B cell (primary cell): ENCODE data around the gene DFFB. TPM values are rescaled to one million over a fixed set of nuclear protein-coding genes. Genes with fewer than 3 reads are reported as not detected.

Source experiments
- ATAC-seq: fragments of 200-7000 bp; cut with Tn5 transposase; one replicate; pipeline ENCODE4 v1.10.0; 2021; ENCODE audit warnings: low read depth, mild to moderate bottlenecking, moderate number of reproducible peaks, moderate library complexity
- CTCF ChIA-PET: fragments of 350-600 bp; sonication (Branson Sonifier 250); formaldehyde crosslinking; loops from one replicate; lab custom pipeline; 2021; ENCODE audit warnings: antibody characterized with exemption, inconsistent platforms; lab: Charles Lee
- POLR2A ChIA-PET: fragments of 350-600 bp; sonication (Branson Sonifier 250); formaldehyde crosslinking; loops from one replicate; lab custom pipeline; 2021; ENCODE audit warnings: antibody characterized with exemption; lab: Charles Lee
- DNase-seq: peaks from one replicate; pipeline ENCODE4 v3.0.0; 2013
- H2AFZ ChIP-seq: 2 replicates; pipeline ENCODE4 v1.6.1; 2012; ENCODE audit warnings: mild to moderate bottlenecking, low read depth, low read length; ENCODE audit not compliant: insufficient read depth, poor library complexity, severe bottlenecking
- H3K27ac ChIP-seq, 2 donors: 1 replicate in 1 of 2; 2 replicates in 1 of 2; pipeline ENCODE4 v1.5.1; 2012 to 2013; ENCODE audit warnings: low read length in 2 of 2, mild to moderate bottlenecking in 2 of 2, moderate library complexity in 1 of 2
- H3K27me3 ChIP-seq, 4 experiments: fragments of 200-600 bp in 1 of 4; sonication (generic) in 1 of 4; replicated peaks in 1 of 4; 1 replicate in 2 of 4; 2 replicates in 2 of 4; pipeline versions ENCODE4 v1.6.1 to v1.7.0; 2013 to 2016; ENCODE audit warnings: low read length in 3 of 4, mild to moderate bottlenecking in 2 of 4, mixed read lengths in 1 of 4, moderate library complexity in 1 of 4; ENCODE audit not compliant: insufficient read depth in 4 of 4, control insufficient read depth in 3 of 4; ENCODE audit errors: control extremely low read depth in 1 of 4
- H3K36me3 ChIP-seq, 2 experiments: replicated peaks in 1 of 2; 1 replicate in 1 of 2; 2 replicates in 1 of 2; pipeline versions ENCODE4 v1.6.1 to v1.7.1; 2013; ENCODE audit warnings: low read length in 1 of 2; ENCODE audit not compliant: insufficient read depth in 2 of 2, control insufficient read depth in 1 of 2; ENCODE audit errors: control extremely low read depth in 1 of 2, extremely low read depth in 1 of 2
- H3K4me1 ChIP-seq, 2 donors: fragments of 200-600 bp in 1 of 2; sonication (generic) in 1 of 2; 1 replicate in 1 of 2; 2 replicates in 1 of 2; pipeline versions ENCODE4 v1.5.1 to v1.6.1; 2013 to 2017; ENCODE audit warnings: low read length in 2 of 2; ENCODE audit not compliant: control insufficient read depth in 2 of 2, insufficient read depth in 2 of 2
- H3K4me2 ChIP-seq: replicated peaks from 2 replicates; pipeline ENCODE3; 2012; ENCODE audit warnings: mild to moderate bottlenecking, low read depth, low read length; ENCODE audit not compliant: poor library complexity, severe bottlenecking
- H3K4me3 ChIP-seq, 5 experiments: fragments of 200-600 bp in 1 of 5; sonication (generic) in 1 of 5; 1 replicate in 3 of 5; 2 replicates in 2 of 5; pipeline versions ENCODE4 v1.5.1 to v1.7.0; 2011 to 2016; ENCODE audit warnings: low read length in 4 of 5, mild to moderate bottlenecking in 4 of 5, low read depth in 2 of 5, control low read depth in 1 of 5, moderate library complexity in 1 of 5; ENCODE audit not compliant: insufficient read depth in 1 of 5; ENCODE audit errors: control extremely low read depth in 1 of 5, extremely low read depth in 1 of 5
- H3K79me2 ChIP-seq: fragments of 200-600 bp; sonication (generic); one replicate; pipeline ENCODE4 v1.6.0; 2016; ENCODE audit warnings: low read length; ENCODE audit not compliant: control insufficient read depth, insufficient read depth
- H3K9ac ChIP-seq: fragments of 200-600 bp; sonication (generic); 2 replicates; pipeline ENCODE4 v1.6.1; 2017; ENCODE audit warnings: mild to moderate bottlenecking, low read length, moderate library complexity
- H3K9me3 ChIP-seq, 3 donors: one replicate each; pipeline versions ENCODE4 v1.6.1 to v1.7.1; 2013; ENCODE audit warnings: low read length in 2 of 3; ENCODE audit not compliant: control insufficient read depth in 2 of 3, insufficient read depth in 1 of 3; ENCODE audit errors: control extremely low read depth in 1 of 3
- H4K20me1 ChIP-seq: 2 replicates; pipeline ENCODE4 v1.6.0; 2012; ENCODE audit warnings: mild to moderate bottlenecking, low read length; ENCODE audit not compliant: insufficient read depth, control insufficient read depth, poor library complexity, severe bottlenecking
- H3K27ac Mint-ChIP-seq: one replicate; pipeline ENCODE4 v1.8.0; 2021; ENCODE audit warnings: mixed read lengths
- H3K27me3 Mint-ChIP-seq: one replicate; pipeline ENCODE4 v1.8.0; 2021; ENCODE audit warnings: mixed read lengths
- H3K4me1 Mint-ChIP-seq: one replicate; pipeline ENCODE4 v1.8.0; 2021; ENCODE audit warnings: mixed read lengths
- H3K4me3 Mint-ChIP-seq: one replicate; pipeline ENCODE4 v1.8.0; 2021; ENCODE audit warnings: mixed read lengths
- H3K9me3 Mint-ChIP-seq: one replicate; pipeline ENCODE4 v1.8.0; 2022; ENCODE audit warnings: mixed read lengths; ENCODE audit not compliant: insufficient read depth
- CTCF ChIP-seq: fragments of 200-600 bp; IDR thresholded peaks from one replicate; pipeline ENCODE4 v1.8.0; 2022; ENCODE audit warnings: antibody characterized with exemption, mild to moderate bottlenecking
- EZH2 ChIP-seq: IDR thresholded peaks from 2 replicates; pipeline ENCODE4 v1.6.1; 2012; ENCODE audit warnings: borderline replicate concordance, low read depth, mild to moderate bottlenecking, moderate library complexity, low read length; ENCODE audit not compliant: insufficient read depth, poor library complexity, severe bottlenecking
- WGBS: methylation state at CpG from one replicate; pipeline ENCODE4 v1.1.5; 2013; ENCODE audit warnings: missing lambda C conversion rate; ENCODE audit not compliant: insufficient coverage; 5-methylcytosine and 5-hydroxymethylcytosine counted together
- intact Hi-C: fragments of 100-400 bp; cut with micrococcal nuclease; formaldehyde crosslinking; loops from one replicate; pipeline ENCODE4 v1.10.0; 2022
- polyA plus RNA-seq: library from polyadenylated mRNA; depleted of rRNA; stranded (reverse); fragments of >200 nt; gene quantifications from 2 replicates; pipeline ENCODE4 v1.2.3, GENCODE V29; 2012
- total RNA-seq, 2 donors: library from RNA; stranded (reverse); fragments of 120-200 nt in 1 of 2; gene quantifications; 1 replicate in 1 of 2; 2 replicates in 1 of 2; pipeline versions ENCODE4 v1.2.3 to v1.2.4, GENCODE V29; 2013 to 2022

DFFB gene
- total and polyA plus RNA-seq, 2 donors (not counting 1 experiment from before 2014, with no cell fraction given) = 14.0 to 17.4 TPM

GRCh38 chr1:3876716-3877115, 19.4 kb downstream of the DFFB start:
- DNase-seq (no peak), ATAC-seq (no peak)
- Histone ChIP-seq H3K4me1 (peaks cover 0 to 8% of the 10 kb centered on the region in 2 donors), H3K79me2 (no peaks in the 10 kb centered on the region), H3K4me3 (no peak overlapping the region), H4K20me1 (no peaks in the 10 kb centered on the region), H2AFZ (no peak overlapping the region), H3K36me3 (peaks cover 0 to 56% of the 10 kb centered on the region in 2 experiments), H3K4me2 (no peak overlapping the region), H3K27me3 (no peaks in the 10 kb centered on the region), H3K9ac (no peak overlapping the region), H3K9me3 (peaks cover 0 to 13% (median 6%) of the 10 kb centered on the region in 3 donors), H3K27ac (no peak overlapping the region)
- Mint-ChIP-seq H3K4me1 (no peaks in the 10 kb centered on the region), H3K27me3 (no peaks in the 10 kb centered on the region), H3K9me3 (no peaks in the 10 kb centered on the region), H3K4me3 (no peak overlapping the region), H3K27ac (no peak overlapping the region)
- WGBS = 96% methylated on average over 16 of the region's 16 CpGs
- intact Hi-C loops = no loop called here
- ChIA-PET CTCF (no interaction called here), POLR2A (no interaction called here)
- TF ChIP-seq EZH2 (no peak), CTCF (no peak)

GRCh38 chr1:3879099-3879498, 21.8 kb downstream of the DFFB start:
- ATAC-seq = no peak
- WGBS = 98% methylated on average over 5 of the region's 7 CpGs
- Mint-ChIP-seq H3K27me3 (no peaks in the 10 kb centered on the region), H3K9me3 (no peaks in the 10 kb centered on the region), H3K4me3 (no peak overlapping the region), H3K4me1 (no peaks in the 10 kb centered on the region), H3K27ac (no peak overlapping the region)
- CTCF ChIA-PET = no interaction called here
- TF ChIP-seq CTCF = no peak
- no peak for TF ChIP-seq EZH2
- H3K27ac ChIP-seq = no peak overlapping the region
- no peak overlapping the region for H3K4me3 ChIP-seq
- peaks cover 3 to 47% of the 10 kb centered on the region in 2 experiments for H3K36me3 ChIP-seq
- H3K4me1 ChIP-seq = peaks cover 0 to 8% of the 10 kb centered on the region in 2 donors
- H2AFZ ChIP-seq = no peak overlapping the region
- DNase-seq = no peak
- H3K27me3 ChIP-seq = no peaks in the 10 kb centered on the region
- no peaks in the 10 kb centered on the region for H4K20me1 ChIP-seq
- intact Hi-C loops = no loop called here
- H3K79me2 ChIP-seq = no peaks in the 10 kb centered on the region
- no peak overlapping the region for H3K4me2 ChIP-seq
- POLR2A ChIA-PET = no interaction called here
- H3K9me3 ChIP-seq = peaks cover 0 to 13% (median 6%) of the 10 kb centered on the region in 3 donors
- H3K9ac ChIP-seq = no peak overlapping the region
